Fibroblast of skin of scalp (primary cell): Measurements from ENCODE around the gene CCDC169. TPM values are rescaled to one million over a fixed set of nuclear protein-coding genes. Genes with fewer than 3 reads are reported as not detected.
"Not testable (repeated sequence)": the region's sequence is repeated elsewhere in the genome, so short reads cannot be mapped to it uniquely, and the experiment has no call there.

Experiments
- DNase-seq: peaks from one replicate; pipeline ENCODE4 v3.0.0-alpha.2; 2013
- polyA plus RNA-seq, 2 experiments: library from polyadenylated mRNA; unstranded; fragments of 120-200 nt; gene quantifications; one replicate each; pipeline ENCODE4 v1.2.1, GENCODE V29; 2013; ENCODE audit not compliant: insufficient read length in 2 of 2

The CCDC169 gene
- 1.1 TPM for polyA plus RNA-seq (2013, experiment 1 of 2; ENCODE audit: insufficient read length)
- polyA plus RNA-seq (2013, experiment 2 of 2; ENCODE audit: insufficient read length), result 1.3 TPM

- peak; percentile 60 for DNase-seq
These were observed at the start of gene CCDC169 for GRCh38 chr13:36297366-36298338. Gene CCDC169 (minus strand): TSS chr13:36297814. CDS start chr13:36297719, 95 bp downstream.

- DNase-seq, result peak; percentile 93
These were observed 48.8 kb upstream of the CCDC169 start, which contains the start of gene SPART for GRCh38 chr13:36346222-36347083. Gene SPART (minus strand): TSS chr13:36346394. CDS start chr13:36335830, 10,564 bp downstream.

- DNase-seq, result peak; percentile 86
These were observed 48.0 kb upstream of the CCDC169 start for GRCh38 chr13:36345438-36346221.

GRCh38 chr13:36344886-36345437 lies 47.3 kb upstream of the CCDC169 start:
- DNase-seq, result no peak

GRCh38 chr13:36344173-36344572 lies 46.6 kb upstream of the CCDC169 start:
- peak; percentile 45 for DNase-seq

- DNase-seq, result no peak
These were observed 46.2 kb upstream of the CCDC169 start for GRCh38 chr13:36343766-36344165.

- no peak for DNase-seq
These were observed 45.1 kb upstream of the CCDC169 start for GRCh38 chr13:36342715-36343114.

GRCh38 chr13:36341718-36342117 lies 44.1 kb upstream of the CCDC169 start:
- DNase-seq, result no peak

GRCh38 chr13:36339600-36340155 lies 42.1 kb upstream of the CCDC169 start:
- no peak for DNase-seq

GRCh38 chr13:36337938-36338641 lies 40.5 kb upstream of the CCDC169 start:
- DNase-seq, result no peak

- DNase-seq, result peak; percentile 29
These were observed 35.4 kb upstream of the CCDC169 start for GRCh38 chr13:36332986-36333385.

- DNase-seq, result not testable (repeated sequence)
These were observed 34.6 kb upstream of the CCDC169 start for GRCh38 chr13:36332255-36332654.

GRCh38 chr13:36331280-36331679 lies 33.7 kb upstream of the CCDC169 start:
- DNase-seq, result no peak

GRCh38 chr13:36329361-36329760 lies 31.7 kb upstream of the CCDC169 start:
- DNase-seq, result no peak

GRCh38 chr13:36328821-36329220 lies 31.2 kb upstream of the CCDC169 start:
- no peak for DNase-seq

- DNase-seq, result no peak
These were observed 28.3 kb upstream of the CCDC169 start for GRCh38 chr13:36325912-36326311.

- DNase-seq, result not testable (repeated sequence)
These were observed 27.3 kb upstream of the CCDC169 start for GRCh38 chr13:36324881-36325280.

- DNase-seq, result peak; percentile 83
These were observed 26.4 kb upstream of the CCDC169 start for GRCh38 chr13:36323951-36324566.

- no peak for DNase-seq
These were observed 25.8 kb upstream of the CCDC169 start for GRCh38 chr13:36323408-36323807.

- DNase-seq, result not testable (repeated sequence)
These were observed 22.2 kb upstream of the CCDC169 start for GRCh38 chr13:36319793-36320192.
